Measurements from ENCODE around the gene PARVA. TPM values are rescaled to one million over a fixed set of nuclear protein-coding genes. Genes with fewer than 3 reads are reported as not detected.

PARVA gene
- total RNA-seq, 4 donors from 2014 or later: 52.9 to 188 (median 66.5) TPM

GRCh38 chr11:12529793-12530192 is 152.4 kb downstream of the PARVA start:
- Histone ChIP-seq H3K27me3 (no peaks in the 10 kb centered on the region), H3K4me1 (no peaks in the 10 kb centered on the region), H3K27ac (peak overlapping the region in 1 of 2 donors; percentile 1), H3K4me3 (no peak overlapping the region), H3K36me3 (no peaks in the 10 kb centered on the region), H3K9me3 (no peaks in the 10 kb centered on the region)
- no peak for DNase-seq
- TF ChIP-seq POLR2A (IDR thresholded peaks at IDR 0.05) (no peak), CTCF (IDR thresholded peaks at IDR 0.05) (no peak)
- intact Hi-C loops (cut with DNase I; ENCODE audit: low total_unique reads): no loop called here

- Histone ChIP-seq H3K36me3 (no peaks in the 10 kb centered on the region), H3K4me3 (no peak overlapping the region), H3K9me3 (no peaks in the 10 kb centered on the region), H3K27me3 (no peaks in the 10 kb centered on the region), H3K4me1 (no peaks in the 10 kb centered on the region), H3K27ac (no peak overlapping the region)
- TF ChIP-seq CTCF (IDR thresholded peaks at IDR 0.05) (no peak), POLR2A (IDR thresholded peaks at IDR 0.05) (no peak)
- intact Hi-C loops (cut with DNase I; ENCODE audit: low total_unique reads): no loop called here
- DNase-seq: no peak
Measured at GRCh38 chr11:12531020-12531419, 153.6 kb downstream of the PARVA start.

GRCh38 chr11:12531681-12532080 is 154.3 kb downstream of the PARVA start:
- no peak overlapping the region for H3K27ac ChIP-seq
- no peaks in the 10 kb centered on the region for H3K36me3 ChIP-seq
- TF ChIP-seq POLR2A (IDR thresholded peaks at IDR 0.05) (no peak), CTCF (IDR thresholded peaks at IDR 0.05) (no peak)
- no peaks in the 10 kb centered on the region for H3K4me1 ChIP-seq
- no peak for DNase-seq
- no peaks in the 10 kb centered on the region for H3K27me3 ChIP-seq
- H3K4me3 ChIP-seq: no peak overlapping the region
- no peaks in the 10 kb centered on the region for H3K9me3 ChIP-seq
- intact Hi-C loops (cut with DNase I; ENCODE audit: low total_unique reads): no loop called here

GRCh38 chr11:12532580-12532979 is 155.2 kb downstream of the PARVA start:
- Histone ChIP-seq H3K9me3 (no peaks in the 10 kb centered on the region), H3K4me3 (no peak overlapping the region), H3K36me3 (no peaks in the 10 kb centered on the region), H3K4me1 (no peaks in the 10 kb centered on the region), H3K27me3 (no peaks in the 10 kb centered on the region), H3K27ac (no peak overlapping the region)
- DNase-seq: peak in 1 of 2 donors; percentile 19
- TF ChIP-seq POLR2A (IDR thresholded peaks at IDR 0.05): no peak
- intact Hi-C loops (cut with DNase I; ENCODE audit: low total_unique reads): no loop called here

- Histone ChIP-seq H3K27ac (no peak overlapping the region), H3K9me3 (no peaks in the 10 kb centered on the region), H3K27me3 (no peaks in the 10 kb centered on the region), H3K4me1 (no peaks in the 10 kb centered on the region), H3K36me3 (no peaks in the 10 kb centered on the region), H3K4me3 (no peak overlapping the region)
- peak in 1 of 2 donors; percentile 4 for DNase-seq
- intact Hi-C loops (cut with DNase I; ENCODE audit: low total_unique reads): no loop called here
- TF ChIP-seq POLR2A (IDR thresholded peaks at IDR 0.05) (no peak), CTCF (IDR thresholded peaks at IDR 0.05) (no peak)
Measured at GRCh38 chr11:12534549-12534948, 157.2 kb downstream of the PARVA start.

GRCh38 chr11:12535321-12535720 is 157.9 kb downstream of the PARVA start:
- no peak for TF ChIP-seq POLR2A (IDR thresholded peaks at IDR 0.05)
- no peak for TF ChIP-seq CTCF (IDR thresholded peaks at IDR 0.05)
- no peaks in the 10 kb centered on the region for H3K4me1 ChIP-seq
- no peak overlapping the region for H3K4me3 ChIP-seq
- no peaks in the 10 kb centered on the region for H3K36me3 ChIP-seq
- H3K9me3 ChIP-seq: no peaks in the 10 kb centered on the region
- no peak for DNase-seq
- no peak overlapping the region for H3K27ac ChIP-seq
- intact Hi-C loops (cut with DNase I; ENCODE audit: low total_unique reads): no loop called here
- H3K27me3 ChIP-seq: no peaks in the 10 kb centered on the region
